Sigmoid colon (tissue), 3 donors: ENCODE measurements around the gene SLC3A2.

Experiments used
- POLR2A ChIP-seq, 2 donors: fragments of 450-650 bp; IDR thresholded peaks; one replicate each; pipeline ENCODE4 v1.6.1; 2016; ENCODE audit warnings: antibody characterized with exemption in 2 of 2, mild to moderate bottlenecking in 2 of 2, moderate library complexity in 2 of 2
- TF ChIP-seq, protein P1 (sequence below), 4 experiments: fragments of 450-650 bp in 3 of 4; fragments of 200-600 bp in 1 of 4; IDR thresholded peaks; one replicate each; pipeline ENCODE4 v1.5.1; 2016 to 2019; ENCODE audit warnings: antibody characterized with exemption in 4 of 4, mild to moderate bottlenecking in 3 of 4, moderate library complexity in 2 of 4

DNA sequence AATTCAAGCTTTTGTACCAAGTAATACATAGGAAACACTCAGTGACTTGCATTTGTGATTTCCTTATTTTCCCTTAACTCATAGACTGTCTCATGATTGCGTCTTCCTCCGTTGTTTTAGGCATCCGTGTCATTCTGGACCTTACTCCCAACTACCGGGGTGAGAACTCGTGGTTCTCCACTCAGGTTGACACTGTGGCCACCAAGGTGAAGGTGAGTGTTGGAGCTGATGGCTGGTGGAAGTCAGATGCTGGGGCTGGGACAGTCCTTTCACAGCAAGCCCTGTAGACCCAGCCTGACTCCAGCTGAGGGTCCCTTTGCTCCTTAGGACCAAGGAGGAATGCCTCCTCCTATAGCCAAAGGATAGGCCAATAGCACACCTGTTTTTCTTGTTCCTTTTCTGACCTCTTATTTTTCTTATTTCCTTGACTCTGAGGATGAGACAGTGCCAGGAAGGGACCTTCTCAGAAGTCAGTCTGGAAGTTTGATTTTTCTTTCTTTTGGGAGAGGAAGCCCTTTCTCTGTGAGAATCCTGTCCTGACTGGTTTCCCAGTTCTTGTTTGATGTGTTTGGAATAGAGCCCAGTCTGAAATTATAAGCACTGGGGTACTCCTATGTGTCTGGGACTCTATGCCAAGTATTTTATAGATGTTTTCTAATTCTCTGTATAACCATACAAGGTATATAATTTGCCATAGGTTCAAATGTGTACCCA lies 2.2 kb downstream of the SLC3A2 start:
- TF ChIP-seq, protein P1, sequence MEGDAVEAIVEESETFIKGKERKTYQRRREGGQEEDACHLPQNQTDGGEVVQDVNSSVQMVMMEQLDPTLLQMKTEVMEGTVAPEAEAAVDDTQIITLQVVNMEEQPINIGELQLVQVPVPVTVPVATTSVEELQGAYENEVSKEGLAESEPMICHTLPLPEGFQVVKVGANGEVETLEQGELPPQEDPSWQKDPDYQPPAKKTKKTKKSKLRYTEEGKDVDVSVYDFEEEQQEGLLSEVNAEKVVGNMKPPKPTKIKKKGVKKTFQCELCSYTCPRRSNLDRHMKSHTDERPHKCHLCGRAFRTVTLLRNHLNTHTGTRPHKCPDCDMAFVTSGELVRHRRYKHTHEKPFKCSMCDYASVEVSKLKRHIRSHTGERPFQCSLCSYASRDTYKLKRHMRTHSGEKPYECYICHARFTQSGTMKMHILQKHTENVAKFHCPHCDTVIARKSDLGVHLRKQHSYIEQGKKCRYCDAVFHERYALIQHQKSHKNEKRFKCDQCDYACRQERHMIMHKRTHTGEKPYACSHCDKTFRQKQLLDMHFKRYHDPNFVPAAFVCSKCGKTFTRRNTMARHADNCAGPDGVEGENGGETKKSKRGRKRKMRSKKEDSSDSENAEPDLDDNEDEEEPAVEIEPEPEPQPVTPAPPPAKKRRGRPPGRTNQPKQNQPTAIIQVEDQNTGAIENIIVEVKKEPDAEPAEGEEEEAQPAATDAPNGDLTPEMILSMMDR (IDR thresholded peaks at IDR 0.05) = no peak
- no peak for TF ChIP-seq POLR2A (IDR thresholded peaks at IDR 0.05)
